Astrocyte (in vitro differentiated cells and primary cell): Measurements from ENCODE around the gene SLC6A5.

ENCODE experiments used
- CTCF ChIP-seq: IDR thresholded peaks from 2 replicates; pipeline ENCODE4 v1.5.1; 2011; ENCODE audit warnings: low read depth, mild to moderate bottlenecking, inconsistent platforms, low read length, moderate library complexity; ENCODE audit not compliant: insufficient read depth
- EZH2 ChIP-seq: IDR thresholded peaks from 2 replicates; pipeline ENCODE4 v1.6.1; 2012; ENCODE audit warnings: mild to moderate bottlenecking, low read length, inconsistent platforms; ENCODE audit not compliant: insufficient read depth

GRCh38 chr11:20668131-20668809 lies 68.9 kb downstream of the SLC6A5 start:
- TF ChIP-seq CTCF = no peak
- no peak for TF ChIP-seq EZH2
